Adrenal gland (tissue), 12 donors: Measurements from ENCODE around the gene FAM43B. TPM values are rescaled to one million over a fixed set of nuclear protein-coding genes. Genes with fewer than 3 reads are reported as not detected.

Experiments used
- DNase-seq, 7 donors: peaks; one replicate each; pipeline ENCODE4 v3.0.0-alpha.2; 2019 to 2020
- H3K27ac ChIP-seq, 5 donors: fragments of 200-600 bp; sonication (generic) in 4 of 5; 1 replicate in 3 of 5; 2 replicates in 2 of 5; pipeline versions ENCODE4 v1.5.1 to v1.8.0; 2016 to 2020; ENCODE audit warnings: mild to moderate bottlenecking in 1 of 5
- H3K27me3 ChIP-seq: fragments of 200-600 bp; 2 replicates; pipeline ENCODE4 v1.8.0; 2021
- H3K36me3 ChIP-seq, 2 donors: fragments of 200-600 bp; replicated peaks in 1 of 2; 1 replicate in 1 of 2; 2 replicates in 1 of 2; pipeline versions ENCODE4 v1.5.1 to v1.8.0; 2018 to 2022
- H3K4me1 ChIP-seq, 2 donors: fragments of 200-600 bp; replicated peaks in 1 of 2; 1 replicate in 1 of 2; 2 replicates in 1 of 2; pipeline versions ENCODE4 v1.5.1 to v1.8.0; 2018 to 2021
- H3K4me3 ChIP-seq, 4 donors: fragments of 200-600 bp; sonication (generic) in 3 of 4; one replicate each; pipeline ENCODE4 v1.5.1; 2016 to 2018
- H3K9me3 ChIP-seq, 3 donors: fragments of 200-600 bp; sonication (generic) in 1 of 3; replicated peaks in 1 of 3; 1 replicate in 2 of 3; 2 replicates in 1 of 3; pipeline versions ENCODE4 v1.5.1 to v1.8.0; 2016 to 2021
- CTCF ChIP-seq, 6 experiments: fragments of 450-650 bp in 4 of 6; fragments of 200-600 bp in 2 of 6; sonication (generic) in 1 of 6; IDR thresholded peaks; 1 replicate in 5 of 6; 2 replicates in 1 of 6; pipeline versions ENCODE4 v1.5.1 to v1.8.0; 2016 to 2021; ENCODE audit warnings: antibody characterized with exemption in 6 of 6, mild to moderate bottlenecking in 2 of 6, moderate library complexity in 1 of 6
- POLR2A ChIP-seq, 2 donors: fragments of 450-650 bp; IDR thresholded peaks; one replicate each; pipeline ENCODE4 v1.6.1; 2017; ENCODE audit warnings: antibody characterized with exemption in 2 of 2, mild to moderate bottlenecking in 2 of 2, moderate library complexity in 1 of 2
- WGBS, 4 donors: extraction: QIAGEN DNeasy Blood & Tissue Kit in 2 of 4; methylation state at CpG; one replicate each; pipeline versions ENCODE4 v1.1.5 to v1.1.7; 2013 to 2017; 5-methylcytosine and 5-hydroxymethylcytosine counted together
- intact Hi-C, 2 donors: fragments of 100-400 bp; cut with DNase I; formaldehyde crosslinking; loops; one replicate each; pipeline versions ENCODE4 v1.14.1 to v1.15.0; 2022 to 2023
- polyA plus RNA-seq, 3 donors: library from polyadenylated mRNA; stranded (reverse); fragments of 200-250 nt in 2 of 3; fragments of 350-450 nt in 1 of 3; fragmentation: Illumina TruSeq in 1 of 3; extraction: RNeasy Lipid Tissue Mini Kit (QIAGEN cat#74804) in 1 of 3; gene quantifications; one replicate each; pipeline ENCODE4 v1.2.3, GENCODE V29; 2013 to 2014
- total RNA-seq, 9 donors: library from RNA; depleted of rRNA in 4 of 9; stranded (reverse); fragments of >200 nt in 4 of 9; fragments of 120-200 nt in 1 of 9; fragmentation: NEBNext Ultra II Directional in 1 of 9; extraction: Animal tissue kit (Norgen Biotek cat#: 25700) in 1 of 9; gene quantifications; one replicate each; pipeline versions ENCODE4 v1.1.0 to v1.2.4, GENCODE V29; 2013 to 2023
- donor health status: healthy with polysubstance abuse.
- donor health status: Bipolar disorder and iron deficiency.
- donor health status: DM: yes; HTN: yes; CAD: no.
- donor health status: DM: no; HTN: no; CAD: no.
- donor health status: DM: no; HTN: no; CAD: no.
- donor health status: DM: yes; HTN: yes; CAD: no.

Gene FAM43B
- total and polyA plus RNA-seq, 12 donors, result 2.2 to 67.7 (median 38.2) TPM

DNA sequence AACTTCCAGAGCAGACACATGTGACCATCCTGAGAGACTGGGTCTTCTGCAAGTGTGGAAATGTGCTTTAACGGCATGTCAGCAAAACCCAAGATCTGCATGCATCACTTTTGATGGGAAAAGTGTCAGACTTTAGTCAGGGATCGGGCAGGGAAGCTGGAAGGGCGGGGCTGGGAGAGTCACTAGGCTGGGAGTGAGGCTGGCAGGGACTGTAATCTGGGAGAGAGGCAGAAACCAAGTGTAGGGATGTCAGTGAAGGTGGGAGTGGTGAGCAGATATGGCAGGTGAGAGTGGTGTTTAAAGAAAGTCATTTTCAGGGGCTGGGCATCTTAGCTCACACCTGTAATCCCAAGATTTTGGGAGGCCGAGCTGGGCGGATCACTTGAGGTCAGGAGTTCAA, 47.8 kb downstream of the FAM43B start:
- intact Hi-C loops, result no loop called here

DNA sequence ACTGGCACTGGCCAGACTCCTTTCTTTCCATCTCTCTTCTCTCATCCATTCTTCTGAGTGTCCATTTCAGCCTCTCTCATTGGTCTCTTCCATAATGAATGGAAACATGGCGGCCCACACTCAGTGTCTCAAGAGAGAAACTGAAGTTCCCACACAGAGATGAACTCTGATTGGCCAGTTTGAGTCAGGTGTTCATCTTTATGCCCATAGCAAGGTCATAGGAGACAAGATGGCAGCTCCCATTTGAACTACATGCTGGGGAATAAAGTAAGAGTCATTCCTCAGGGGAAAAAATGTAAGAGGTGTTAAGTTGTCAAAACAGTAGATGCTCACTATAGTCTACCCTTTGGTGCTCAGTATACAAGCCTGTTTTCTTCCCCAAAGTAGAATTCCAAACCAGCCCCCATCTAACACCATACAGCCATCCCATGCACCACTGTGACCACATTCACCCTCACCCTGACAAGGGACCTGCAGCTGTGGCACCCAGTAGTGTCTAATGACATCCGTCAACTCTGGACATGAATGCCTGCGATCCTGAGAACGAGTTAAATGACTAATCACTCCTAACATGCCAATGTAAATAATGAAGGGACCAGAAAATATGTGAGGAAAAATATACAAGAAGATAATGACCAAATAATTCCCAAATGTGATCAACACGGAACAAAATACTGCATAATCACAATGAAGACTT, 48.9 kb downstream of the FAM43B start:
- no peak for DNase-seq
- no peaks in the 10 kb centered on the region for H3K9me3 ChIP-seq
- 52 to 66% (median 59%) methylated on average over 5 of the region's 5 CpGs for WGBS, 4 donors

More for the DNA sequence above, 47.8 kb downstream of the FAM43B start:
- no peak overlapping the region for H3K4me3 ChIP-seq
- H3K9me3 ChIP-seq, result no peaks in the 10 kb centered on the region
- no peak for DNase-seq
- no peaks in the 10 kb centered on the region for H3K27me3 ChIP-seq
- H3K36me3 ChIP-seq, result no peaks in the 10 kb centered on the region
- no peak overlapping the region for H3K27ac ChIP-seq
- WGBS, 4 donors, result 80 to 86% (median 84%) methylated on average over 5 of the region's 5 CpGs
- TF ChIP-seq POLR2A (IDR thresholded peaks at IDR 0.05), result no peak
- TF ChIP-seq CTCF (IDR thresholded peaks at IDR 0.05), result no peak
- H3K4me1 ChIP-seq, result no peaks in the 10 kb centered on the region

DNA sequence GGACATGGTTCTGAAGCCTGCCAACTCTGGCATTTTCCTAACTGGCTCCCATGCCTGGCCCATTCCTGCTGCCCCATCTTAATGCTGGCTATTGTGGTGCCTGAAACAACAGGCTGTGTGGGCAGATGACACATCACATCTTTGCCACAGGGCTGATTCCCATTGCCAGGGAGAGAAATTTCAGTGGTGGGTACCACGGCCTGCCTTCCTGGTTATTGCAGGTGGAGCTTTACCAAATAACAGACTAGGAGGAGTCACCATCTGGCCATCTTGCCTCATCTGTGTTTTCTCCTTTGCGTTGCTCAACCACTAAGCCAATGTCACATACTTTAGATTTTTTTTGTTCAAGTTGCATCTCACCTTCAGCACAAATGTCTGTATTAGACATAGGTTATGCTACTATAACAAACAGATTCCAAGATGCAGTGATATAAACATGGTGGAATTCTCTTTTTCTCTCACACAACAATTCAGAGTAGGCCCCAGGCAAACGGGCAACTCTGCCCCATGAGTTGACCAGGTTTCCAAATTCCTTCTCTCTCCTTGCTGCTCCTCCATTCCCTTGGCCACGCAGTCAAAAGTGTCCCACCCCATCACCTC, 50.6 kb downstream of the FAM43B start:
- H3K4me3 ChIP-seq, result no peak overlapping the region
- 85 to 93% (median 90%) methylated on average over 4 of the region's 4 CpGs for WGBS, 4 donors
- no peak for TF ChIP-seq POLR2A (IDR thresholded peaks at IDR 0.05)
- no peak for TF ChIP-seq CTCF (IDR thresholded peaks at IDR 0.05)
- no peak overlapping the region for H3K27ac ChIP-seq
- H3K27me3 ChIP-seq, result no peaks in the 10 kb centered on the region
- no peaks in the 10 kb centered on the region for H3K9me3 ChIP-seq
- no peaks in the 10 kb centered on the region for H3K36me3 ChIP-seq
- intact Hi-C loops, result no loop called here
- DNase-seq, result no peak
- H3K4me1 ChIP-seq, result no peaks in the 10 kb centered on the region

More for the DNA sequence above, 48.9 kb downstream of the FAM43B start:
- H3K27me3 ChIP-seq, result no peaks in the 10 kb centered on the region
- no peaks in the 10 kb centered on the region for H3K4me1 ChIP-seq
- intact Hi-C loops, result no loop called here
- TF ChIP-seq CTCF (IDR thresholded peaks at IDR 0.05) (no peak), POLR2A (IDR thresholded peaks at IDR 0.05) (no peak)
- no peaks in the 10 kb centered on the region for H3K36me3 ChIP-seq
- H3K27ac ChIP-seq, result no peak overlapping the region
- no peak overlapping the region for H3K4me3 ChIP-seq

DNA sequence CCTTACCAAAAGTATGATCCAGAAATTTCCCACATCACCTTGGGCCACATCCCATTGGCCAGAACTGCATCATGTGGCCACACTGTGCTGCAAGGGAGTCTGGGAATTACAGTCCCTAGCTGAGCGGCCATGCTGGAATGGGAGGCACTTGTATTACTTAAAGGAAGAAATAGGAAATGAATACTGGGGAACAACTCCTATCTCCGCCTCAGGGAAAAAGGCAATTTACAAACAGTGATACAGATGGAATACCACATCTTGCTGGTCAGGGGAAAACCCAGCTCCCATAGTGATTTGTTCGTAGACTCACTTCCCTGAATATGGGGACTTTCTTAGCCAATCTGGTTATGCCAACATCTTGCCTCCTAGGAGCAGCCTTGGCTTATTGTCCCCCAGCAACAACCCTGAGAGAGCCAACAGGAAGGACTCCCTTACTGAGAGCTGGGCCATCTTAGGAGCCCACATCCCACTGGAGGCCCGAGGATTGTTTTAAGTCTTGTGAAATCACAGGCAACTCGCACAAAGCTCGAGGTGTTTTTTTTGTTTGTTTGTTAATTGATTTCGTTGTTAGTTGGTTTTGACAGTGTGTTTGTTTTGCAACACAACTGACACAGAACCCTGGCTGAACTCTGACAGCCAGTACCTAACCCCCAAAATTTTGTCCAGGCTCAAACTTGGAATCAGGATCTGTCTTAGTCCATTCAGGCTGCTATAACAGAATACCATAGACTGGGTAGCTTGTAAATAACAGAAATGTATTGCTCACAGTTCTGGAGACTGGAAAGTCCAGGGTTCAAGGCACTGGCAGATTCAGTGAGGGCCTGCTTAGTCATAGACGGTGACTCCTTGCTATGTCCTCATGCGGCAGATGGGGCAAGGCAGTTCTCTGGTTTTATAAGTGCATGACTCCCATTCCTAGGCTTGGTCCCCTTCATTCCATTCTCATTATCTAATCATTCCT, 51.4 kb downstream of the FAM43B start:
- H3K9me3 ChIP-seq, result no peaks in the 10 kb centered on the region
- H3K4me3 ChIP-seq, result no peak overlapping the region
- H3K27me3 ChIP-seq, result no peaks in the 10 kb centered on the region
- no peak overlapping the region for H3K27ac ChIP-seq
- H3K36me3 ChIP-seq, result no peaks in the 10 kb centered on the region
- TF ChIP-seq CTCF (IDR thresholded peaks at IDR 0.05) (no peak), POLR2A (IDR thresholded peaks at IDR 0.05) (no peak)
- DNase-seq, result peak in 3 of 7 donors; percentile 27 to 40 (median 34)
- intact Hi-C loops, result no loop called here
- H3K4me1 ChIP-seq, result no peaks in the 10 kb centered on the region
- WGBS, 4 donors, result 82 to 93% (median 86%) methylated on average over 9 of the region's 9 CpGs
